GM21529 (cell line): ENCODE results near the gene SLC12A7.
"Not testable (repeated sequence)": the region's sequence is repeated elsewhere in the genome, so short reads cannot be mapped to it uniquely, and the experiment has no call there.

Experiments
- ATAC-seq: cut with Tn5 transposase; IDR thresholded peaks from one replicate; pipeline ENCODE4 v1.9.1; 2021; ENCODE audit not compliant: unreplicated experiment

SLC12A7 gene

DNA sequence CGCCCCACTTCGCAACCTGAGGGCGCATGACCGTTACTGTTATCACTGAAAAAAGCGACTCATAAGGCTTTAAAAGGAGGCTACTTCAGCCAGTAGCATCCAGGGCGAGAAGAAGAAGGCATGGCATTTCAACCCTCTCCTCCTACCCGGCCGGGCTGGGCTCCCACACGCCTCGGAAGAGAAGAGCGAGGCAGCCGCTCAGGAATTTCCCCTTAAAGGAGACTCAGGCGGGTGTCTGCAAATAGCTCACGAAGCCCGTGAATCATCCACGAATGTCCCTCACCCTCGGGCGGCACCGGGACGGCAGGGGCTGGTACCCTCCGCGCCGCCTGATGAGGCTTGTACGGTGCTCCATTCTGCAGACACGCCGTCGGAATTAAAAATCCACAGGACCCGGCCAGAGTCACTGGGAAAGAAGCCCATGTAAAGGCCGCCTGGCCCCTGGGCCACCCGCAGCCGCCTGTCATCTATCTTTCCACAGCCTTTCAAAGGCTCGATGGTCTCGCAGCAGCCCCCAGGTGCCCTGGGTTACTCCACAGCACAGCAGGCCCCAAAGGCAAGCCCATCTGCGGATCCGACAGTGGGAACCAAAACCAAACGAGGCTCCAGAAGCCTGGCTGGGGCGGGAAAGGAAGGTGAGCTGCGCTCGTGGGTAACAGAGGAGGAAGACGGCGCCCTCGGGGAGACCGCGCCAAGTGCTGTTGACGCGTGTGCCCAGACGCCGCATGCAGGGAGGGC lies 11.8 kb downstream of the SLC12A7 start:
- no peak for ATAC-seq

DNA sequence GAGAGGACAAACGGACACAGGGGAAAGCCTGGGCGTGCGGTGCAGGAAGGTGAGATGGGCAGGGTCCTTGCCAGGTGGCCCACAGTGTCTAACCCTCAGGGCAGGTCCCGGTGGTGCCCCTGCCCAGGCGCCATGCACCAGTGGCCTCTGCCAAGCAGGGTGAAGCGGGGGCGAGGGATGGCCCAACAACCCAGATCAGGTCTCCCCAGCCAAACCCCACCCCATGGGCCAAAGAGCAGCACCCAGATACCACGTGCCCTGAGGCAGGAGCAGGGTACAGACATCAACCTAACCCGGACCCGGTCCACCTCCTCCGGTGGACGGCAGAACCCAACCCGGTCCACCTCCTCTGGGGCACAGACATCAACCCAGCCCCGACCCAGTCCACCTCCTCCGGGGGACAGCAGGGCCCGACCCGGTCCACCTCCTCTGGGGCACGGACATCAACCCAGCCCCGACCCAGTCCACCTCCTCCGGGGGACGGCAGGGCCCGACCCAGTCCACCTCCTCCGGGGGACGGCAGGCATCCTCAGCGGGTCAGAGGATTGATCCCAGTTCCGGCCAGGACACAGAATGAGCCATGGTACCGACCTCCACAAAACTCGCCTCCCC lies 12.8 kb downstream of the SLC12A7 start:
- ATAC-seq: no peak

DNA sequence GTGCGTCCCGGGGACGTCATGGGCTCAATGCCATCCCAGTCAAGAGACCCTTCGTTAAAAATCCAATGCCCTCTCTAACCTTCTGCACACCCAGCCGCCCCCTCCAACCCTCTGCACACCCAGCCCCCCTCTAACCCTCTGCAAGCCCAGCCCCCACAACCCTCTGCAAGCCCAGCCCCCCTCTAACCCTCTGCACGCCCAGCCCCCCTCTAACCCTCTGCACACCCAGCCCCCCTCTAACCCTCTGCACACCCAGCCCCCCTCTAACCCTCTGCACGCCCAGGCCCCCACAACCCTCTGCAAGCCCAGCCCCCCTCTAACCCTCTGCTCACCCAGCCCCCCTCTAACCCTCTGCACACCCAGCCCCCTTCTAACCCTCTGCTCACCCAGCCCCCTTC lies 13.9 kb downstream of the SLC12A7 start:
- ATAC-seq: not testable (repeated sequence)

DNA sequence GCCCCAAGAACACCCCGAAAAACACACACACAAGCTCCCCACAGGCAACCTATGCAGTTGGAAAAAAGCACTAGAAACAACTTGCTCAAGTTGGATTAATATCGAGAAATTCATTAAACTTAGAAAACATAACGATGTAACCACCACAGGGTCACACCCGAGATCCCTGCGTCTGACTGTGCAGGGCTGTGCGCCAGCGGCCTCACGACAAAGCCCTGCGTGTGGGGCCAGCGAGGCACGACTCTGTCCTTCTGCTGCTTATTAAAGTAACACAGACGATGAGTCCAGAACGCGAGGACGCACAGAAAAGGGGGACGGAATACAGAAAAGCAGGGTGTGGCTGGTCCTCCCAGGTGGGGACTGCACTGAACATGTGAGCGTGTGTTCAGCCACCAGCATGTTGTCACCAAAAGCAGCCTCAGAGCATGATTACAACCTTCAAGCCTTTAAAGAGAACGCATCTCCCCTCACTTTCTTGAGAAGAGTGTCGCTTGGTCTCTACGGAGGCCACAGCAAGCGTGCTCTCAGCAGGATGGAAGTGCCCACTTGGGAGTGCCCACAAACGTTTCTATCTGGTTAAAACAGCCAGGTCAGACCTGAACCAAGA lies 14.4 kb downstream of the SLC12A7 start:
- no peak for ATAC-seq

DNA sequence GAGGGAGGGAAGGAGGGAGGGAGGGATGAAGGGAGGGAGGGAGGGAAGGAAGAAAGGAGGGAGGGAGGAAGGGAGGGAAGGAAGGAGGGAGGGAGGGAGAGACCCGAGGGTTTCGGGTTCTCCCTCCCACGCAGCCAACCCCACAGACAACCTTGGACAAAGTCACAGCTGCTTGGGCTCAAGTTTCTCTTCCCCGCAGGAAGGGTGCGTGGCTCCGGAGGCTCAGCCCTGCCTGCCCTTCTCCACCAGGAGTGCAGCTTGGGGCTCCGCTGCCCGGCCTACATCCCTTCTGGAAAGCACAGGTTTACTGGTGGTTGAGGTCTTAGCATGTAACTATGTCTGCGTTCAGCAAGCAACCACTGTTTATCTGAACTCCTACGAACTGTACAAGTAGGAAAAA lies 15.0 kb downstream of the SLC12A7 start:
- no peak for ATAC-seq

DNA sequence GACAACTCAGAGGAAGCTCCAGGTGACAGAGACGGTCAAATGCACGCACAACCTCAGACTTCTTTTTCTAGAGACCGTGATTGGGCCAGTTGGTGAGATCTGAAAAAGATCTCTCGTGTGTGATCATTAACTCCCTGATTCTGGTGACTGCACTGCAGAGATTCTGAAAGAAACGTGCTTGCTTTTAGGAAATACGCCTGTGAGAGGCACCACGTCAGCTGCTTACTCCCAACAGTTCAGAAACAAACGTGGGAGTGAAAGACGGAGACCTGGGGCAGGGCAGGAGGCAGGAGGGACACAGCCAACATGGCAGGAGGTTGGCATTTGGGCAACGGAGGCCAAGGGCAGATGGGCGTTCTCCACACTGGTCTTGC lies 15.9 kb downstream of the SLC12A7 start:
- ATAC-seq: no peak

DNA sequence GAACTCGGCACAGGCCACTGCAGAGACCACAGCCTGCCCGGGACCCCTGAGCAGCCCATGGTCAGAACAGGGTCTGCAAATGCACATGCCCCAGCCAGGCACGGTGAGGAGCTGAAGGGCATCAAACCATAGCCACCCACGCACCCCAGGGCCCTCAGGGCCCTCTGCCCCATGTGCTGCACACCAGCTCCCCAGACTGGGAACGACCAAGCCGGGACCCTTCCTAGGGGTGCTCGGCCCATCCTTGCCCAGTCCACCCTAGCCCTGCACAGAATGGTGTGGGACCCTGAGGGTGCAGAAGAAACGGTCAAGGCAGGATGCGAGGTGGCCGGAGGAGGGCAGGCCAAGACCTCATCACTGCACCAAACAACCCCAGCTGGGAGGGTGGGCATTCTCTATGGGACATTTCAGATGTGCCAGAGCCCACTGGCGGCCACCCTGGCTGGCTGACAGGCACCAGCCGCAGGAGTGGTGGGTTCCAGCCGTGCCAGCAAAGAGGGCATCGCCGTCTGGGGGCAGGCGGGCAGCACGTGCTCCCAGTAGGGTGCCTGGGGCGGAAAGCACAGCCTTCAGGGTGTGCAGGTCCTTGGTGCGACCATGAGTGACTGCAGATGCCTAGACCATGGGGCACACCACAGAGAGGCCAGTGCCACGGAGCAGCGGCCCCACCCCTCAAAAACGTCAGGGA lies 16.4 kb downstream of the SLC12A7 start:
- no peak for ATAC-seq

DNA sequence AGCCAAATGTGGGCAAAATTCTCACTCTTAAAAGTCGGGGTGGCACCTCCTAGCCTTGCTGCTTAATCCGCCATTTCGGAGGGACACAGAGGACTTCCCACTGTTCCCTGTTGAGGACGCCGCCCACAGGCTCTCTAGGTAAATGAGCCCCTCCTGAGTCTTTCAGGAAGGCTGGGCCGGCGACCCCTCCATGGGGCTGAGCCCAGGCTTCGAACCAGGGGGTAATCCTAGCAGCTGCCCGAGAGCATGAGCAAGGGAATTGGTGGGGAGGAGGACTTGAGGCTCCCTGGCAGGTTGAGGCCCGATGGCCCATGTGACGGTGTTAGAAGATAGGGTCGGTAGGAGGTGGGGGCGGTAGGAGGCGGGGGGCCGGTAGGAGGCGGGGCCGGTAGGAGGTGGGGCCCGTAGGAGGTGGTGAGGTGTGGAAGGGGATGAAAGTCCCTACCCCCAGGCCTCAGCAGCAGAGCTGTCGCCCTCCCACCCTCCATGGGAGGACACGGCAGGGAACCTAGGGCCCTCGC lies 17.1 kb downstream of the SLC12A7 start:
- ATAC-seq: no peak

DNA sequence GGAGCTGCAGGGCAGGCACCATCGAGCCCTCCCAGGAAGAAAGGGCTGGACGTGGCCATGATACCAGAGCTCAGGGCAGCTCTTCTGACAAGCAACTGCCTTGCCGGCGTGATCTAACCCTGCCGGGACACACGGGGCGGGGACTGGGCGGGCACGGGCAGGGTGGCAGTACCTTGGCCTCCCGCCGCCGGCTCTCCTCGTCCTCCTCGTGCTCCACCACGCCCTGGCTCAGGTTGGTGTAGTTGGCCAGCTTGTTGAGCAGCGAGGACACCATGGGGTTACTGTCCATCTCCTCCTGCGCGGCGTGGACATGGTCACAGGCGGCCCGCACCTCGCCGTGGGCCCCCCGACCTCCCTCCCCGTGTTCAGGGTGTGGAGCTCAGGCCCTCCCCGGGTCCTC lies 18.5 kb downstream of the SLC12A7 start:
- no peak for ATAC-seq

DNA sequence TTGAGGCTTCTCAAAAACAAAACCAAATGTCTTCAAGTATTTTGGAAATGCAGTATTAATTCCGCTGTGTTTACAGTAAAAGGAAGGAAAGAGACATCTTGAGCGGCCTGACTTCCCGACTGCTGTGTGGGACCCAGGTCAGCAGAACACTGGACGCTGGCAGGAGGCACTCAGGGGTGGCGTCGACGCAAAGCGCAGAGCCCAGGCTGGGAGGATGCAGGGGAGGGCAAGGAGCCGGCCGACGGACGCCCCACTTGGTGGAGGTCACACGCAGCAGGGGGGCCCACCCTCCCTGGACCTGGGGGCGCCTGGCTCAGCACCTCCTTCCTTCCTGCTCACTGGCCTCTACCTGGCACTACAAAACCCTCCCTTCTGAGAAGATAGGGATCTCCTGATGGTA lies 19.7 kb downstream of the SLC12A7 start:
- no peak for ATAC-seq

DNA sequence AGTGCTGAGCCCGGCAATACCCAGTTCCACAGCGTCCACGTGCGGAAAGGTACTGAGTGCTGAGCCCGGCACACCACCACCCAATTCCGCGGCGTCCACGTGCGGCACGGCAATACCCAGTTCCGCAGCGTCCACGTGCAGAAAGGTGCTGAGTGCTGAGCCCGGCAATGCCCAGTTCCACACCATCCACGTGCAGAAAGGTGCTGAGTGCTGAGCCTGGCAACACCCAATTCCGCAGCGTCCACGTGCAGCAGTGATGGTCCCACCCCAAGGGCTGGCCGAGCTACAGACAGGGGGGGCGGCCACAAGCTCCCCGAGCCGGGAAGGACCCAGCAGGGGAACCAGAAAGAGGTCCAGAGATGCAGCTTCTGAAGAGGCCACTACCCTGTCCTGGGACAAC lies 20.2 kb downstream of the SLC12A7 start:
- no peak for ATAC-seq

DNA sequence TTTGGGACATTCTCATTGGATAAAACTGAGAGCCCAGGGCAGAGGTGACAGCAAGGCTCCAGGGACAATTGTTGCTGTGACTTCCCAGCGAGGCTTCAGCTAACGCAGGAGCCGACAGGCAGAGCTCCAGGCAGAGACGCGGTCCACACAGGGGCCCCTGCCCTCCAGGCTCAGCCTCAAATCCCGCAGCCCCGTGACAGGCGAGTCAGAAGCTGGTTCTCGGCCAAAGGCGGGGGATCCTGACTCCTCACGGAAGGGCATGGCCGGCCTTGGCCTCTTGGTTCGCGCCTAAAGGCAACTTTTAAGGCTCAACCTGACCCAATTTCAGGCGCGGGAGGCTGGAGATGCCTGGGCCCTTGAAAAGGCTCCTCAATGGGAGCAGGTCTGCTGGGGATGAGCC lies 21.3 kb downstream of the SLC12A7 start:
- no peak for ATAC-seq

DNA sequence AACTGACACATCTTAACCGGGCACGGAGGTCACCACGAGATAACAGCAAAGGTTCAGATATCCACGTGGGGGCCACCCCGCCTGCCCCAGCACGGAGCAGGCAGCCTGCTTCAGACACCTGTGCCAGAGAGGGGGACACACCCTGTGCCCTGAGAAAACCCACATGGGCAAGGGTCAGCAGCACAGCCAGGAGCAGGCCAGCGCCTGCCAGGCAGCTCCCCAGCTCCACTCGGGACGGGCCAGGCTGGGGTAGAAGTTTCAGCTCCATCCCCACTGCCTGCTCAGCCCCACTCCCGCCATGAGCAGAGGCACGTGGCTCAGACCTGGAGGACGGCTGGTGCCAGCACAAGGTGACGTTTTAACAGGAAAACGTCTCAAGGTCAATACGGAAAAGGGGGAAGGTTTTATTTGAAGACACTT lies 22.2 kb downstream of the SLC12A7 start:
- no peak for ATAC-seq

DNA sequence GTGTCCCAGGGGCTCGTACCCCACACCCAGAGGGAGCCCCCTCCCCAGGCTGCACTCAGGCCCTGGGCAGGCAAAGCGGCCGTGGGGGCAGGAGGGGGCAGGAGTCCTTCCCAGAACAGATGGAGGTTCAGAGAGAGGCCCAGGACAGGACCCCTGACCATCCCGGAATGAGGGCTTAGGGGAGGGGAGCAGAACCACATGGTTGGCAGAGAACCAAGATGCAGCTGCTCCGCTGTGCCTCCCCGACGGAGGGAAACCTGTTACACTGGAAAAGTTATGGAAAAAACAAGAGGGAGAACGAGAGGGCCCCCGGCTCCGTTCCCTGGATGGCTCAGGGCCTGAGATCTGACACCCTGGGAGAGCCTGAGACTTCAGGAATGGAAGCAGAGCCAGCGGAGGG lies 22.7 kb downstream of the SLC12A7 start:
- no peak for ATAC-seq

DNA sequence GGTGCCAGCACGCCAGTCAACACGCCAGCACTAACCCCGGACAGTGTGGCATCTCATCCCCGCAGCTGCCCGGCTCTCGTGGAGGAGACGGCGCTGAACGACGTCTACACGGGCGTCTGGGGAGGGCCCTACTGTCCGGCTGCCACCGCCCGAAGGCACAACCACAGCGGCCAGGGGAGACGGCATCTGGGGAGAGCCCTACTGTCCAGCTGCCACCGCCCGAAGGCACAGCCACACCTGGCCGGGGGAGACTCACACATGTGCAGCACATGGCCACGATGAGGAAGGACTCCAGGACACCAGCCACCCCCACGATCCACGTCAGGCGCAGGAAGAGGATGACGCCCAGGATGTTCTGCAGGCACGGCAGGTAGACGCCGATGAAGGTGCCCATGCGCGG lies 23.1 kb downstream of the SLC12A7 start:
- ATAC-seq: no peak

DNA sequence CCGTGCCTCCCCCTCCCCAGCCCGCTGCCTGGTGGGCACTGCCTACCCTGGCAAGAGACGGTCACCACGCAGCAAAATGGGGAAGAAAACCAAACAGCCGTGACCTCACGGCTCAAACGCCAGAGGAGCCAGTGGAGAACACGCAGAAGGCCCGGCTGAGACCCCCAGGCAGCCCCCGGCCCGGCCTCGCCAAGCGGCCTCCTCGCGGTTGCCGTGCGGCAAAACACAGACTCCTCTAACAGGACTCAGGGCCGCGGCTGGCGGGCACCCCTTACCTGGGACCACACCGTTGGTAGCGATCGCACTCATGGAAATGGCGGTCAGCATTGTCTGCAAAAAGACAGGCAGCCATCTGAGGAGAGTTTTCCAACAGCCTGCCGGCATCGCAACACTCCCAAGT lies 23.8 kb downstream of the SLC12A7 start:
- no peak for ATAC-seq

DNA sequence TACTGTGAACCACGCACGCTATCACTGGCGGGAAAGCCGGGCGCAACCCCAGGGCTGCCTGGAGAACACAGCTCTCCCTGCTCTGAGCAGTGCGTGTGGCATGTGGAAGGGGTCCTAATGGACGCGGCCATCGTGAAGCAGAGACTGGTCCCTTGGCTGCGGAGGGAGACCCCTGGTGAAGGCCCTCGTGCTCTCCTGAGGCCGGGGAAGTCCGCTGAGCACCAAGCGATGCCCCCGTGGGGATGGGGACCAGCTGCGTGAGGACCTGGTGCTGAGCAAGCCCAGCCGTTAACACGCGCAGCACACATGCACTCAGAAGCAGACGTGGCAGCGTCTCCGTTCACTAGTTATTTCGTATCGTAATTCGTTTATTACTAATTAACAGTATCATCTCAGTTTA lies 24.4 kb downstream of the SLC12A7 start:
- ATAC-seq: no peak

DNA sequence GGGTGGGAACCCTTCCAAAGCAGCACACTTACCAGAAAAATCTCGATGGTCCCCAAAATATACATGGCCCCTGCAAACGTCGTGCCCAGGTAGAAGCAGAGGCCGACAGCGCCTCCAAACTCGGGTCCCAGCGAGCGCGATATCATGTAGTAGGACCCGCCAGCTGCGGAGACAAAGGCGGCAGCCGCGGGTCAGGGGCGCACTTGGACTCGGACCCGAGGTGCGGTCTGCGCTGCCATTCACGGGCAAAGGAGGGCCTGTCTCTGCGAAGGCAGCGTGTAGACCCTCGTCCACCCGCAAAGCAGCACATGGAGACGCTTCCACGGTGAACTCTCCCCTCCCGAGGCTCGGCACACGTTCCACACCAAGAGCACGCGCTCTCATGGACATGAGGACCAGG lies 25.0 kb downstream of the SLC12A7 start:
- ATAC-seq: no peak

DNA sequence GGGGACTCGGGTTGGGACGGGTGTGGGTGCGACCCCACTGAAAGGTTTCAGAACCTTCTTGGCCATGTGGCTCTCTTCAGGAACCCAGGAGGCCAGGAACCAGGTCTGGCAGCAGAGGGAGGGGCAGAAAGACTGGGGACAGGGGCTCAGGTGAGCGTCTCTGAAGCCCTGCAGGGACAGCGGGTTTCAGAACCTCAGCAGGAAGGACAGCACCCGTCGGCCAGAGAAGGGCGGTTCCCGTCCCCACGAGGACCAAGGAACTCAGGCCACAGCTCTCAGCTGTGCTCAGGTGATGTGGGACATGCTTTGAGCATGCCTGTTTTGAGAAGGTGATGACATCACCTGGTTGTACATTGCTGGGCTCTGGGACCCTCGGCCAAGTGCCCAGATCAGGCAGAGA lies 25.7 kb downstream of the SLC12A7 start:
- ATAC-seq: no peak

DNA sequence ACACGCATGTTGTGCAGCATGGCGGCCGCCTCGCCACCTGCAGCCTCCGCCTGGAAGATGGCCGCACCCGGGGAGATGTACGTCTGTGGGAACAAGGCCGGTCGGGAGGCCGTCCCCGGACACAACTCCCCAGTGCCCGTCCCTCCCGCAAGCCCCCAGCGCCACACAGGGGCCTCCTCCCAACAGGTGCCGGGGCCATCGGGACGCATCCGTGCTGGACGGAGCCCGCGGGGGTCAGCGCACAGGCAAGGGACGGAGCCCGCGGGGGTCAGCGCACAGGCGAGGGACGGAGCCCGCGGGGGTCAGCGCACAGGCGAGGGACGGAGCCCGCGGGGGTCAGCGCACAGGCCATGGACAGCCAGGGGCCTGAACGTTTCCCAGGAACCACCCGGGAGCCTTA lies 26.5 kb downstream of the SLC12A7 start:
- no peak for ATAC-seq

DNA sequence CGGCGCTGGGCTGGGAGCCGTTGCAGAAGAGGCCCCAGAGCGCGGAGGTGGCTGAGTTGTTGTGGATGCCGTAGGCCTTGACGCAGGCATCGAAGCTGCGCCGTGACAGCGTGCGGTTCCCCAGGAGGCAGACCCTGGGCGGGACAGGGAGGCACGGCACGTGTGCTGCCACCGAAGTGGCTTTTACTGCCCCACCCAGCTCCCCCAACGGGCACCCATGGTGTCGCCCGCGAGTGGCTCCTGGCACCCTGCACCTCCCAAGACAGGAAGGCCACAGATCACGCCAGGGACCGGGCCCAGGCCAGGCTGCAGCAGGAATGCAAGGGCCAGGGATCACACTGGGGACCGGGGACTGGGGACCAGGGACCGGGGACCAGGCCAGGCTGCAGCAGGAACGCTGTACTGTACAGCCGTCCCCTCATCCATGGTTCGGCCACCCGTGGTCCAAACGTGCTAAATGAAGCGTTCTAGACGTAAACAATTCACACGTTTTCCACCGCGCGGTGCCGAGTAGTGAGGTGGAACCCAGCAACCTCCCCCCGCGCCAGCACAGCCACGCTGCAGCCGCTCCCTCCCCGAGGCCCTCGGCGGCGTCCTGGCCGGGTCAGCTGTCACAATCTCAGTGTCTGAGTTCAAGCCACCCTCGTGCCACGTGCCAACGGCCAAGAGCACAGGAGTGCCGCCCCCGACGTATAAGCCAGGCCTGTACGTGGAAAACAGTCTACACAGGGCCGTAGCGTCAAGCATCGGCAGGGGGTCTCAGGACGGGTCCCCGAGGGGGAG lies 27.8 kb downstream of the SLC12A7 start:
- no peak for ATAC-seq
